Measurements from ENCODE around the gene SIX2. TPM values are rescaled to one million over a fixed set of nuclear protein-coding genes. Genes with fewer than 3 reads are reported as not detected.

Gene SIX2
- total RNA-seq, 1 donor from 2014 or later = 0.38 TPM

DNA sequence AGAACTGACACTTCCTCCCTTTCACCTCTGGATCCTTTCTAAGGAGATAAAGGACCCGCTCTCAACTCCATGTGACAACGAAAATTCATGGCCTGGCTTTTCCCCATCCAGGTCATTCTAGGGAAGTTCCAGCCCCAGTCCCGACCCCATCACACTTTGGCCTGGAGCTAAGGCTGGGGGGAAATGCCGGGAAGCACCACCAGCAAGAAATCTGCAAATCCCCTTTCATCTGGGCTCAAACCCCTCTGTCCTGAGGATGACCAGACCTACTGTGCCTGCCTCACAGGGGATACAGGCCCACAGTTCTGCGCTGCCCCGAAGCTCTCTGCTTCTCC lies 1.3 kb downstream of the SIX2 start:
- peaks cover 97% of the 10 kb centered on the region for H3K27me3 ChIP-seq (ENCODE audit: low read depth)
- peak overlapping the region; percentile 54 for H3K4me3 ChIP-seq
- ATAC-seq = no peak

DNA sequence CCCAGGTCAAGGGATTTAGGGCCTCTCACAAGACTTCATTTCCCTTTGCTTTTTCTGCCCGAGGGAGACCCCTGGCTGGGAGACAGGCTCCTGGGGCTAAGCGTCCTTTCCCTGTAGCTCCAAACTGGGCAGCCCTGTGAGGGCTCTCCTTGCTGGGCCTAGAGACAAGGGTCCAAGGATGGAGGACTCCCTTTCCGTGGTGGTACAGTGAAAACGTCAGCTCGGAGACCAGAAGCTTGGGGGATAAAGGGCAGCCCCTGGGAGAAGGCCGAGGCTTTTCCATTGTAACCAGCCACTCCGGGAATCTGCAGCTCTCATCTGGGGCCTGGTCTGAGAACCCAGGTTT lies 2.3 kb downstream of the SIX2 start:
- no peak for ATAC-seq
- Histone ChIP-seq H3K4me1 (peaks cover 45% of the 10 kb centered on the region), H3K36me3 (no peaks in the 10 kb centered on the region), H3K4me3 (no peak overlapping the region), H3K27me3 (ENCODE audit: low read depth) (peaks cover 97% of the 10 kb centered on the region), H3K27ac (no peak overlapping the region), H3K9me3 (no peaks in the 10 kb centered on the region)
- no peak for TF ChIP-seq CTCF (IDR thresholded peaks at IDR 0.05)
- no peak for DNase-seq
- intact Hi-C loops (cut with DNase I) = no loop called here

More for the DNA sequence above, 1.3 kb downstream of the SIX2 start:
- Histone ChIP-seq H3K36me3 (no peaks in the 10 kb centered on the region), H3K4me1 (peaks cover 44% of the 10 kb centered on the region), H3K9me3 (no peaks in the 10 kb centered on the region), H3K27ac (no peak overlapping the region)
- no peak for TF ChIP-seq CTCF (IDR thresholded peaks at IDR 0.05)
- intact Hi-C loops (cut with DNase I) = no loop called here
- DNase-seq = no peak

DNA sequence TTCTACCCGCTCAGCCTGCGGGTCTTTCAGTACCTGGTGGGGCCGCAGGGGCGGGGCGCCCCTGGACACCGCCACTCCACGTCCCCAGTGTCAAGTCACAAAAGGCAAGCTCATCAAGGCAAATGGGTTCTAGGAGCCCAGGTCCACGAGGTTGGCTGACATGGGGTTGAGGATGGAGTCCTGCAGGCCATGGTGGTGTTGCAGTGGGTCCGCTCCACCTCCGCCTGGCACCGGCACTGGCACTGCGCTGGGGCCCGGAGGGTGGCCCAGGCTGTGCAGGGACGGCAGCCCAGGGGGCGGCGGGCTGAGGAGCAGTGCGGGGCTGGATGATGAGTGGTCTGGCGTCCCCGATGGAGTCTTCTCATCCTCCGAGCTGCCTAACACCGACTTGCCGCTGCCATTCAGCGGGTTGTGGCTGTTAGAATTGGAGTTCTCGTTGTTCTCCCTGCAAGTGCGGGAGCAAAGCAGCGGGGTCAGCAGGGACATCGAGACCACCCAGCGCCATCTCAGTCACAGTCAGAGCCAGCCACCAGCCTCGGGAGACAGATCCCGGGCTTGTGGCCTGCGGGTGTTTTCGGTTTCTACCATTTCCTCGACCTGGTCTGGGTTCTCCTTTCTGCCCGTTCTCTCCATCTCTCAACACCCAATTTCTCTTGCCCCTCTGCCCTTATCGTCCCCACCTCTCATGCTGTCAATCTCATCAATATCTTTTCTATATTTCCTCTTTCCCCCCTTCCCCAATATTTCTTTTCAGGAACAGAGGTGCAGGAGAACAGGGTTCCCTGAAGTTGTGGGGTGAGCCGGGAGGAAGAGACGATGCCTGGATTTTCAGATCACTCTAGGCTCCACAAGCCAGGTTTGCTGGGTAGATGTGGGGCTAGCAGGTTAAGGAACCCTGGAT lies 3.0 kb downstream of the SIX2 start:
- ATAC-seq = no peak
- Histone ChIP-seq H3K9me3 (no peaks in the 10 kb centered on the region), H3K4me1 (peaks cover 51% of the 10 kb centered on the region), H3K4me3 (no peak overlapping the region), H3K27me3 (ENCODE audit: low read depth) (peaks cover 97% of the 10 kb centered on the region), H3K27ac (no peak overlapping the region), H3K36me3 (no peaks in the 10 kb centered on the region)
- no peak for DNase-seq
- no peak for TF ChIP-seq CTCF (IDR thresholded peaks at IDR 0.05)
- intact Hi-C loops (cut with DNase I) = no loop called here

DNA sequence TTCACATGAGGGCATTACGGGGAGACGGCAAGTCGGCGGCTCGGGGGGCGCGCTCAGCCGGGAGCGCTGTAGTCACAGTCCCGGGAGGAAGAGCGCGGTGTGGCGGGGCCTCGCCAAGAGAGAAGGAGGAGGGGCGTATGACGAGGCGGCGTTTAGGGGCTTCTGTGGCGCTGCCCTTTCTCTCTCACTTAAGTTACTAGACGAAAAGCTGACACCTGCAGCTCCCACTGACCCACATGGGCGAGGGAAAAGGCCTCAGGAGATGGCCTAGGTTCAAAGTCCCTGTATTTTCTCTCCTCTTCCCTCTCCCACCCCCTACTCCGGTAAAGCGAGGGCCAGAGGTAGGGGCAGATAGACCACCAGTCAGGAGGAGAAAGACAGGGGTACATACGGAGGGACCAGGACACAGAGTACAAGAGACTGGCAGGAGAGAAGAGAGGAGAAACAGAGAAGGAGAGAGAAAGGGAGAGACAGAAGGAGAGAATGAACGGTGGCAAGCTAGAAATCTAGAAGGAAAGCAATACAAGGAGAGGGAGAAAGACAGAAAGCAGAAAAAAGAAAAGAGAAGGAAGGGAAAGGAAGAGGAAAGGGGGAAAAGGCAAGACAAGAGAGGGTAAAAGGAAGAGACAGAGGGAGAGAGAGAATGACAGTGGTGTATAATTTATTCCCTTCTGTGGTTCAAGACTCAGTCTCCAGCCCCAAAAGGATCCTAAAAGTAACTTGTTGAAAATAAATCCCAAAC lies 3.8 kb downstream of the SIX2 start:
- no peak overlapping the region for H3K4me3 ChIP-seq
- DNase-seq (no peak), ATAC-seq (no peak)
- H3K27ac ChIP-seq = no peak overlapping the region
- peaks cover 97% of the 10 kb centered on the region for H3K27me3 ChIP-seq (ENCODE audit: low read depth)
- no peaks in the 10 kb centered on the region for H3K9me3 ChIP-seq
- no peak for TF ChIP-seq CTCF (IDR thresholded peaks at IDR 0.05)
- peaks cover 57% of the 10 kb centered on the region for H3K4me1 ChIP-seq
- no peaks in the 10 kb centered on the region for H3K36me3 ChIP-seq
- intact Hi-C loops (cut with DNase I) = no loop called here

- peak overlapping the region; percentile 27 for H3K4me3 ChIP-seq
- ATAC-seq = no peak
- TF ChIP-seq CTCF (IDR thresholded peaks at IDR 0.05) = no peak
- peaks cover 97% of the 10 kb centered on the region for H3K27me3 ChIP-seq (ENCODE audit: low read depth)
- H3K4me1 ChIP-seq = peaks cover 49% of the 10 kb centered on the region
- no peak overlapping the region for H3K27ac ChIP-seq
- intact Hi-C loops (cut with DNase I) = no loop called here
- H3K36me3 ChIP-seq = no peaks in the 10 kb centered on the region
- no peak for DNase-seq
- H3K9me3 ChIP-seq = no peaks in the 10 kb centered on the region
Measured at GRCh38 chr2:45004562-45005191, 4.6 kb downstream of the SIX2 start.

Data from lower lobe of right lung (tissue), 2 donors.